ENCODE measurements around the gene SEMA3G.

SEMA3G gene

DNA sequence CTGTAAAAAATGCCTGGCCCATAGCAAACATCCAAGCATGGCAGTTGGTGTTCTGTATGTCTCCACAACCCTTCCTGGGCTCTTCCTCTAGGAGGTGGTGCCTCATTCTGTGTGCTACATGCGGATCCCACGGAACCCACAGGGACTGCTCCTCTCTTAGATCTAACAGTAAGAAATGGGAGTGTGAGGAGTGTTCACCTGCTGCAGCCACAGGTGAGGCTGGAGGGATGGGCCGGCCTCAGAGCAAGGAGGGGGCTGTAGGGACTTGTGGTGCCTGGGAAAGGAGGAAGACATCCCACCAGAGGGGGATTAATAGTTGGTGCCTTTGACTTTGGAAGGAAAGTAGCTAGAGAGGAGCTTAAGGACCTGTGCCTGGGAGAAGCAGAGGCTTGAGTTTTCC is 22.2 kb downstream of the SEMA3G start:
- DNase-seq (ENCODE audit: low read depth in 1 of 2, low spot score in 1 of 2): no peak

GRCh38 chr3:52420388-52420787 is 24.5 kb downstream of the SEMA3G start:
- no peak for DNase-seq (ENCODE audit: low read depth in 1 of 2, low spot score in 1 of 2)

- no peak for DNase-seq (ENCODE audit: low read depth in 1 of 2, low spot score in 1 of 2)
Measured at GRCh38 chr3:52415800-52416199, 29.1 kb downstream of the SEMA3G start.

- DNase-seq (ENCODE audit: low read depth in 1 of 2, low spot score in 1 of 2): no peak
Measured at GRCh38 chr3:52408466-52408865, 36.4 kb downstream of the SEMA3G start.

DNA sequence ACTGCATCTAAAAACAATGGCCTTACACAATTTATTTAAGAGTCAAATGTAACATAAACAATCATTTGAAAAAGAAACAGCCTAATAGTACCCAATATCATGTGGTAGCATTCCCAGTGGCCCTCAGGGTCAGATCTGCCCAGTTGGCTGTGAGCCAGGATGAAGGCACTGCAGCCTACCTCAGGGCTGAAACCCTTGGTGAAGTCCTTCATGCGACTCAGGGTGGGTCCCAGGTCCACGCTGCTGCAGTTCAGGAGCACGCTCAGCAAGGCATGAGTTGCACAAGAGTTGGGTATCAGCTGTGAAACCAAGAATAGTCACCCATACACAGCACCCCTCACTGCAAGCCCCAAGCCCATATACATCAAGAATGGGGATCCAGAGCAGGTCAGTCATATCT is 37.1 kb downstream of the SEMA3G start:
- DNase-seq (ENCODE audit: low read depth in 1 of 2, low spot score in 1 of 2): no peak

GRCh38 chr3:52406791-52407510 is 38.0 kb downstream of the SEMA3G start:
- DNase-seq (ENCODE audit: low read depth in 1 of 2, low spot score in 1 of 2): no peak

DNA sequence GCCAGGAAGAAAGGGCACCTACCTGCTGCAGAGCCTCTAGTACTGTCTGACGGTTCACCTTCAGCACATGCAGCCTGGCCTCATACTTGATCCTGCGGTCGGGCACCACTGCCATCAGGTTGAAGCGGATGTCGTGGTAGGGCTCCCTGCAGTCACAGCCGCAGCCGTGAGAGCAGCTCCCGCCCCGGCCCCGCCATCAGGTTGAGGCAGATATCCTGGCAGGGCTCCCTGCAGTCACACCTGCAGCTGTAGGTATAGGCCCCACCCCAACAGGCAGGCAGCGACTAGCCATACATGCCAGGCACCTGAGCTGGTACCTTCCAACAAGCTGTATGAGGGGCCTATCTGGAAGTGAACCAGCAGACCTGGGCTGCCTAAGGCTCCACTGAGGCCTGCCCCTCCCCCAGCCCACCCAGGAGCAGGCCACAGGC is 38.7 kb downstream of the SEMA3G start:
- DNase-seq (ENCODE audit: low read depth in 1 of 2, low spot score in 1 of 2): no peak

GRCh38 chr3:52405601-52406110 is 39.2 kb downstream of the SEMA3G start:
- DNase-seq (ENCODE audit: low read depth in 1 of 2, low spot score in 1 of 2): no peak

DNA sequence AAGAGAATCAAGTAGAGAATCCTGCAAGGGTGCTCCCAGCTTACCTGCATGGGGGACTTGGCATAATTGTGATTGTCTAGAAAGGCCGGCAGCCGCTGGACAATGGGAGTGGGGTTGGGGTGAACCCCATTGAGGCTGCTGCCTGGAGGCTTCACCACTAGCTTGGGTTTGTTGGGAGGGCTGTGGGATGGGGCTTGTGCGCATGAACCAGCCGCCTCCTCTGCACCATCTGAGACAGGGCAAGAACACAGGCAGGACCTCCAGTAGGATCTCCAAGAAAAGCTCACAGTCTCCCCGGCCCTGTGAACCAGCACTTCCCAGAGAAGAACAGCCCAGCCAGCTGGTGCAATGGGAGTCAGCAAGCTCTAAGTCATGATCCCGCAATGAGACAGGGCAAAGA is 39.8 kb downstream of the SEMA3G start:
- no peak for DNase-seq (ENCODE audit: low read depth in 1 of 2, low spot score in 1 of 2)

DNA sequence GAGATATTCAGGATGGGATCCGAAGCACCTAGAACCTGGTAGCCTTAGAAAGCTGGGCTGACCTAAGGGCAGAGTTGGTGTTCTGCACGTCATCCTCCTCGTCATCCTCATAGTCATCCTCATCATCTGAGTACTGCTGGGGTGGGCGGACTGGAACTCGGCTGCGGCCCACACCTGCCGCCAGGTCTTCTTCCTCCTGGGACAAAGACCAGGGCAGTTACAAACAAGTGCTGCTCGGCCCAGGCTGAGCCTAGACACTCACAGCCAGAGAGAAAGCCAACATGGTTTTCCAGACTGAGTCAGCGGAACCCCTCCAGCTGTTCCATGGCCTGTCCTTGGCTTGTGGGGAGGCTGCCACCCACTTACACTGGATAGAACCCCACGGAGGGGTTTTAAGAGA is 40.5 kb downstream of the SEMA3G start:
- DNase-seq (ENCODE audit: low read depth in 1 of 2, low spot score in 1 of 2): no peak

DNA sequence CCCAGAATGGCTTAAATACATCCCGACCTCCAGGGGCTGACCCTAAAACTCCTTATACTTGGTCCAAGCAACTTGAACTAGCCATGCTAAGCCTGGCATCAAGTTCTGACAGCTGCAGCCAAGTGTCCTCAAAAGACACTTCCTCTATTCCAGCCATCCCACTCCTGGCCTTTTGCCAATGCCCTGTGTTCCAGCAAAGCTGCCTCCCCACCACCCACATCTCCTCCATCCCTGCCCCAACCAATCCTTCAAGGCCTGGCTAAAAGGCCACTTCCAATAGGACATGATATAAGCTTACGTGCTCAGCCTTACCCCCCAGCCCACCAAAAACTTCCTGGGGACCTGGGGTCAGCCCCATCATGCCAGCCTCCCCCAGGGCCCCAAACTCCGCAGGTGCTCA is 40.9 kb downstream of the SEMA3G start:
- DNase-seq (ENCODE audit: low read depth in 1 of 2, low spot score in 1 of 2): no peak

DNA sequence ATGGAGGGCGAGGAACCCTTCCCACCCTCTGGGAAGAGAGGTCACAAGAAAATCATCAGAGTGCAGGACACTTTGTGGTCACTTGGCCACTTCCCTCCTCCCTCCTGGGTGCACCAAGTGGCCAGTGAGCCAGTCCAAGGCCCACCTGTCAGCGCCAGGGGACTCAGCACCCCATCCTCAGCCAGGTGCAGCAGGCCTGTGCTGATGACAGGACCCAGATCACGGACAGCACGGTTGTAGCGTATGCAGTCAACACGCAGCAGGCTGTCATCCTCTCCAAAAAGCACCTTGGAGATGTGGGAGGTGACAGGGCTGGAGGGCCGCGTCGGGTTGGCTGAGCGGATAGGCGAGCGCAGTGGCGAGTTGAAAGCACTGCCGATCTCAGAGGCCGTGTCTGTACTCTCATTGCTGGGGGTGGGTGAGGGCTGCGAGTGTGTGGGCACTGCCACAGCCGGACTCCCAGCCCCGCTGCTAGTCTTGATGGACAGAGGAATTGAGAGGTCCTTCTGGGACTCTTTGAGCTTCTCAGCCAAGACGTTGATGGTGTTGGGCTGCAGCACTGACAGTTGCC is 41.5 kb downstream of the SEMA3G start:
- no peak for DNase-seq (ENCODE audit: low read depth in 1 of 2, low spot score in 1 of 2)

- no peak for DNase-seq (ENCODE audit: low read depth in 1 of 2, low spot score in 1 of 2)
Measured at GRCh38 chr3:52402706-52403270, 42.1 kb downstream of the SEMA3G start.

- DNase-seq (ENCODE audit: low read depth in 1 of 2, low spot score in 1 of 2): no peak
Measured at GRCh38 chr3:52402101-52402521, 42.8 kb downstream of the SEMA3G start.

GRCh38 chr3:52401551-52401950 is 43.4 kb downstream of the SEMA3G start:
- no peak for DNase-seq (ENCODE audit: low read depth in 1 of 2, low spot score in 1 of 2)

DNA sequence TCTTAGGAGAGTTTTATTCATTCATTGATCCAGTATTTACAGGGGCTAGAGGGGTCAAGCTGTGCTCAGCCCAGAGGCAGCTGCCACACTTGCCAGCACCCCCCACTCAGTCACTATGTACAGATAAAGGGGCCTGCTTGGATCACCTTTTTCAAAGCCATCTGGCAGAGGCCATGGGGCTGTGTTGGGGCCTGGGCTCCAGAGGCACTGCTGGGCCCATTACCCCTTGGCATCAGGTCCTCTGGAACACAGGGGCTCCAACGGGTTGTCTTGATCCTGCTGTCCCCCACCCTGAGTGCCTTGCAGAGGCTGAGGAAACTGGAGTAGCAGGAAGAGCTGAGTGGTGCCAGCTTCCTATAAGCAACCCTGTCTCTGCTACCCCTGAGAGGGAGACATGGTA is 43.9 kb downstream of the SEMA3G start:
- DNase-seq (ENCODE audit: low read depth in 1 of 2, low spot score in 1 of 2): peak in 1 of 2 donors; percentile 1

DNA sequence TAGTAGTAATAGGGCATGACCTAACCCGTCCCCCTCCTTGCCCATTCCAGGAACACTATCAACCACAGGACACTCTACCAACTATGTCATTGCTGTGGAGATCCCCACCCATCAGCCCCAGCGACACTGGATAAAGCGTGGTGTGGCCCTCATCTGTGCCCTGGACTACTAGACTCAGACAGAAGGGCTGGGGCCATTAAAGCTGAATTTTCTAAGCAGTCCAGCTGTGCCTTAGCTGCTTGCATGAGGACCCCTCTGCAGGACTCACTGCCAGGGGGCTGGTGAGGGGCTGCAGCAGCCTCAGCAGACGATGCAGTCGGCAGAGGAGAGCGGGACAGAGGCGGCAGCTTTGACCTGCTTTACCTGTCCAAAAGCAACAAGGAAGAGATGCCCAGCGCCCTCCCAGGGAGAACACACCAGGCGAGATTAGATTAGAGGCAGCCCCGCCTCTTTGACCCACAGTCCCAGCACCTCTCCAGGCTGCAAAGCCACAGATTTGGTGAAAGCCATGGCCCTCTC is 44.6 kb downstream of the SEMA3G start:
- no peak for DNase-seq (ENCODE audit: low read depth in 1 of 2, low spot score in 1 of 2)

DNA sequence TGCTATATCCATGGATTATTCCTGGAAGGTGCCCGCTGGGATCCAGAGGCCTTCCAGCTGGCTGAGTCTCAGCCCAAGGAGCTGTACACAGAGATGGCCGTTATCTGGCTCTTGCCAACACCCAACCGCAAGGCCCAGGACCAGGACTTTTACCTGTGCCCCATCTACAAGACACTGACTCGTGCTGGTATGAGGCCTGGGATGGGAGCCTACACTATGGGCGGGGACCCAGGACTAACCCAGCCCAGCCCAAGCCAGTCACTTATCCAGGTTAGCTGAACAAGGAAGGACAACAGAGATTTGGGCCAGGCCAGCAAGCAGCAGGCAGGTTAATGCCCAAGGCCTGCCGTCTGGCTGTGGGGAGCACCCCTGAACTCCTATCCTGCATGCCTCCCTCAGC is 45.3 kb downstream of the SEMA3G start:
- no peak for DNase-seq (ENCODE audit: low read depth in 1 of 2, low spot score in 1 of 2)

GRCh38 chr3:52399131-52399530 is 45.8 kb downstream of the SEMA3G start:
- DNase-seq (ENCODE audit: low read depth in 1 of 2, low spot score in 1 of 2): no peak

DNA sequence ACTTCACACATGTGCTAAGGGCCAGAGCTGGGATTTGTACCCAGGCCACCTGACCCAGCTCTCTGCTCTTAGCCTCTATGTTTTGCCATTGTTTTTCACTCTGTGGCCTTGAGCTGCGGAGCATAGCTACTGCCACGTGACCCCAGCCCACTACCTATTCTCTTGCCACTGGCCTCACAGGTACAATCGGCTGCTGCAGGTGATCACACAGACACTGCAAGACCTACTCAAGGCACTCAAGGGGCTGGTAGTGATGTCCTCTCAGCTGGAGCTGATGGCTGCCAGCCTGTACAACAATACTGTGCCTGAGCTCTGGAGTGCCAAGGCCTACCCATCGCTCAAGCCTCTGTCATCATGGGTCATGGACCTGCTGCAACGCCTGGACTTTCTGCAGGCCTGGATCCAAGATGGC is 46.2 kb downstream of the SEMA3G start:
- no peak for DNase-seq (ENCODE audit: low read depth in 1 of 2, low spot score in 1 of 2)

GRCh38 chr3:52397676-52398399 is 47.1 kb downstream of the SEMA3G start:
- no peak for DNase-seq (ENCODE audit: low read depth in 1 of 2, low spot score in 1 of 2)

All from activated T-helper 1 cell treated with anti-CD3 and anti-CD28 coated beads, Interleukin-2, amount 50 U/mL, for 16 hours (primary cell).